HG02870 (cell line): ENCODE results near the gene SVOPL.
A peak's percentile ranks its signal among the peaks of the same experiment; 100 is the strongest.

ENCODE experiments used
- ATAC-seq: cut with Tn5 transposase; IDR thresholded peaks from one replicate; pipeline ENCODE4 v1.9.1; 2021; ENCODE audit warnings: mild to moderate bottlenecking, moderate library complexity; ENCODE audit not compliant: unreplicated experiment

The SVOPL gene

GRCh38 chr7:138662076-138662990 lies 38.8 kb downstream of the SVOPL start:
- no peak for ATAC-seq

GRCh38 chr7:138661069-138661635 lies 40.0 kb downstream of the SVOPL start:
- no peak for ATAC-seq

GRCh38 chr7:138658889-138659288 lies 42.3 kb downstream of the SVOPL start:
- no peak for ATAC-seq

- no peak for ATAC-seq
These were observed 43.2 kb downstream of the SVOPL start for GRCh38 chr7:138657854-138658386.

- no peak for ATAC-seq
These were observed 44.2 kb downstream of the SVOPL start for GRCh38 chr7:138656952-138657351.

DNA sequence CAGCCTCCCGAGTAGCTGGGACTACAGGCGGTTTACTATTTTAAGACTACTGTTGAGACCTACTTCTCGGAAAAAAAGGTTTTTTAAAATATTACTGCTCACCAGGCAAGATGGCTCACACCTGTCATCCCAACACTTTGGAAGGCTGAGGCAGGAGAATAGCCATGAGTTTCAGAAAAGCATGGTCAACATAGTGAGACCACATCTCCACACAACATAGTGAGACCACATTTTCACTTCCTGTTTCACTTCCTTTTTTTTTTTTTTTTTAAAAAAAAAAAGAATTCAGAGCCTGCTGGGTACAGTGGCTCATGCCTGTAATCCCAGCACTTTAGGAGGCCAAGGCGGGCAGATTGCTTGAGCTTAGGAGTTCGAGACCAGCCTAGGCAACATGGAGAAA lies 46.5 kb downstream of the SVOPL start:
- no peak for ATAC-seq

DNA sequence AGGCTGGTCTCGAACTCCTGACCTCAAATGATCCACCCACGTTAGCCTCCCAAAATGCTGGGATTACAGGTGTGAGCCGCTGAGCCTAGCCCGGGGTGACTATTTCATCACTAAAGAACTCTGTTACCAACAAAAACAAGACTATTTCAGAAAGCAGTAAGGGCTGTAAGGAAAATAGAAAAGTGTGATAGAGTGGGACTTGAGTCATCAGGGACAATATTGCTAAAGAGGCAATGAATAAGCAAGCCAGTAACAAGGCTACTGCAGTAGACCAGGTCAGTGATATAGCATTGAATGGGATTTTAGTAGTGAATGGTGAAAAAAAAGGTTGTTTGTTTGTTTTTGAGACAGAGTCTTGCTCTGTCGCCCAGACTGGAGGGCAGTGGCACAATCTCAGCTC lies 51.7 kb downstream of the SVOPL start:
- no peak for ATAC-seq

GRCh38 chr7:138645284-138645683 lies 55.9 kb downstream of the SVOPL start:
- no peak for ATAC-seq

- no peak for ATAC-seq
These were observed 68.1 kb downstream of the SVOPL start for GRCh38 chr7:138632826-138633602.

DNA sequence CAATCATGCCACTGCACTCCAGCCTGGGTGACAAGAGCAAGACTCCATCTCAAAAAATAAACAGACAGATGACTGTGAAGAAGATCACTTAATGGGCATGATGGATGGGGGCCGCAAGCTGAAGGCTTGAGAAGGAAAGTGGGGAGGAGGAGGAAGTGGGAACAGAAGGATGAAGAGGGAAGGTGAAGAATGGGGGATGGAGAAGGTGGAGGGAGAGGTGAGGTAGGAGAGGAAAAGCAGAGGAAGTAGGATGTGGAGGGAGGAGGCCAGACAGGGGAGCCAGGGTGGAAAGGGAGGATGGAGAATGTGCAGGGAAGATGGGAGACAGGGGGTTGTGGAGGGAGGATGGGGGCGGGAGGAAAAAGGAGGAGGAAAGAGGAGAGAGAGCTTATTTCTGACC lies 68.8 kb downstream of the SVOPL start:
- no peak for ATAC-seq

DNA sequence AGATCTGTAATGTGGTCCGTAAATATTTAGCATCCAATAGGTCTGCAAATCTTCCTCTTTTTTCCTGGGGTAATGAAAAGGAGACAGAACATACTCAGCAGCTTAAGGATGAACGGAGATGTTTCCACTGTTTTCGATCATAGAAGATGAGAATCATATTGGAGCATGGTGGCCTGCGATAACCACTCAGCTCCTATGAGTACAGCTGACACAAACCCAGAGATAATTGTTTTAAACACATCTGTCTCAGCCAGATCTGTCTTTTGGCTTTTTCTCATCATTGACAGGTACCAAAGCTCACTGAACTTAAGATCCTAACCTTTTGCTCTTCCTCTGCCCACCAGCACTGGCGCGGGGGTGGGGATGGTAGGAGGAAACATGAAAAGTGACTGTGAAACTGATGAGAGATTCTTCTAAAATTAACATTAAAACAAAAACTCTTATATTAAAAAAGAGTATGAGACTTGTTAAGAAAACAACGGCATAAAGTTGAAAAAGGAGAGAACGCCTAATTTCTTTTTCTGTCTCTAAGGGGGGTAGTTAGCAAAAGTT lies 71.0 kb downstream of the SVOPL start:
- ATAC-seq, result no peak

DNA sequence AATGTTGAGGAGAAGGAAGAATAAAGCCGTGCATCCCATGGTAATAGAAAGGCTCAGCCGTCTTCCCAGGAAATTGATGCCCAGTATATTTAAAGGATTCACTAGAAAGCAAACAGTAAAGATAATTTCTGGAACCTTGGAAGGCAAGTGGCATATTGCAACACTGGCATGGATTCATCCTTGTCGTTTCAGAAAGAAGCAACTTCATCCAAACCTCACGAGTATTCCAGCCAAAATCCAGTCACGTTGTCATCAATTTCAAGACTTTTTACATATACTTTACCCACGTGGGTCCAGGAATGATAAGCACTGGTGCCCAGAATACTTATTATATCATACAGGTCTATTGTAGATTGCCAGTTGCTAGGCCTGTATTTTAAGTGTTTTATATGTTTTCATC lies 73.8 kb downstream of the SVOPL start:
- ATAC-seq, result no peak

DNA sequence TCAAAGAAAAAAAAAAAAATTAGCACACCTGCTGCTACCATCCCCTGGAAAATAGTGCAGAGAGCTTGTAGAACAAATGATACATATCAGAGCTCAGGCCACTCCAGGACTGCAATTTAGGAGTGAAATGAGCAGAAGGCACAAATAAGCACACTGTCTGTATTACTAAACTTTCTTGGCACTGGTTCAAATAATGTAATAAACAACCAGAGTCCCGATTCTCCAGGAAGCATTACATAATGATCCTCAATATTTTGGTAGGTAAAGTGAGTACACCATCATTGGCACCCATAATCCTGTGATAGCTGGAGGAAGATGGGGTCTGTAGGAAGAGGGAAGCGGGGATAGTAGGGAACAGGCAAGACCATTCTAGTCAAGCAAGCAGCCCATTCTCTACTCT lies 74.3 kb downstream of the SVOPL start:
- no peak for ATAC-seq

DNA sequence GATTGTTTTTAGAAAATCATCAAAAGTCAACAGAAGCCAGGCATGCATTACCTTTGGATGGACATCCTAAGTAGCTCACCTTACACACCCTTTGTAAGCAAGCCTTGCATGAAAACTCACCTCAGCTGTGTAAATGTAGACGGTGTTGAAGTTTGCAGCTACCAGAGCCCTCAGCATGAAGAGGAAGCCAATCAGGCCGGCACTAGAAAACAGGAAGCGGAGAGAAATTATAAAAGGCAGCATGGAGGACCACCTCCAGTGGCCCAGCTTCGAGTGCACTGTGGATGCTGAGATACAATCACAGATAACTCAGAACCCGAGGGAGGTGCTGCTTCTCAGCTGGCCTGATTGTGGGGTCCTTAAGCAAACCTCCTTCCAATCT lies 75.3 kb downstream of the SVOPL start:
- peak; percentile 26 for ATAC-seq

- peak; percentile 60 for ATAC-seq
These were observed 75.9 kb downstream of the SVOPL start for GRCh38 chr7:138625084-138625848.

- no peak for ATAC-seq
These were observed 78.3 kb downstream of the SVOPL start for GRCh38 chr7:138622841-138623240.

DNA sequence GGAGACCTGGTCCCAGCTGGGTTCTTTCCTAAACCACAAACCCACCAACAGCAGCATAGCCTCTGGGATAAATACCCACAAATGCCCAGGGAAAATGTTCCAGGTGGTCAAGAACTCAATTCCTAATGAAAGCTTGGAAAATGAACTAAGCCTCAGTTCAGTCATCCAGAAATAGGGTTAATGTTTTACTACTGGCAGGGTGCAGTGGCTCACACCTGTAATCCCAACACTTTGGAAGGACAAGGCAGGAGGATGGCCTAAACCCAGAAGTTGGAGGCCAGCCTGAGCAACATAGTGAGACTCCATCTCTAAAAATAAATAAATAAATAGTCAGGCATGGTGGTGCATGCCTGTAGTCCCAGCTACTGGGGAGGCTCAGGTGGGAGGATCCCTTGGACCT lies 82.2 kb downstream of the SVOPL start:
- ATAC-seq, result no peak

GRCh38 chr7:138618506-138618905 lies 82.7 kb downstream of the SVOPL start:
- no peak for ATAC-seq

- no peak for ATAC-seq
These were observed 85.1 kb downstream of the SVOPL start for GRCh38 chr7:138616085-138616484.

DNA sequence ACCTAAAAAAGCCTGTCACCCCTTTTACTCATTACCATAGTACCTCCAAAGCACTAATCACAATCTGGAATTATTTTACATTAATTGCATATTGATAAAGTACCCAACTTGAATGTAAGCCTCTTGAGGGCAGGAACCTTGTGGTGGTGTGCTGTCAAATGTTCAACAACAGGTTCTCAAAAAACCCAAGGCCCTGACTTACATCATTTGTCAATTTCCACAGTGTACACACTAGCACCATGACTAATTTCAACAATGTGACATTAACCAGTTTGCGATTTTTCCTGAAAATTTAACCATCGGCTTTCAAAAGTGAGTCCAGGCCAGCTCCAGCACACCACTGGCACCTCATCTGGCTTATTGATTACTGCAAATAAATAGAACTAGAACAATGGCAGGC lies 87.5 kb downstream of the SVOPL start:
- no peak for ATAC-seq
